Thyroid gland (tissue), 4 donors: Measurements from ENCODE around the gene USP17L5.
"Not testable (repeated sequence)": the region's sequence is repeated elsewhere in the genome, so short reads cannot be mapped to it uniquely, and the experiment has no call there.

ENCODE experiments used
- POLR2A ChIP-seq, 2 donors: fragments of 450-650 bp; IDR thresholded peaks; one replicate each; pipeline ENCODE4 v1.6.1; 2017; ENCODE audit warnings: antibody characterized with exemption in 2 of 2, mild to moderate bottlenecking in 2 of 2, moderate library complexity in 1 of 2
- TF ChIP-seq, protein P1 (sequence below), 6 experiments: fragments of 200-600 bp in 3 of 6; fragments of 450-650 bp in 3 of 6; sonication (generic) in 3 of 6; IDR thresholded peaks; one replicate each; pipeline ENCODE4 v1.5.1; 2016 to 2019; ENCODE audit warnings: antibody characterized with exemption in 6 of 6, mild to moderate bottlenecking in 2 of 6, inconsistent platforms in 1 of 6, moderate library complexity in 1 of 6

DNA sequence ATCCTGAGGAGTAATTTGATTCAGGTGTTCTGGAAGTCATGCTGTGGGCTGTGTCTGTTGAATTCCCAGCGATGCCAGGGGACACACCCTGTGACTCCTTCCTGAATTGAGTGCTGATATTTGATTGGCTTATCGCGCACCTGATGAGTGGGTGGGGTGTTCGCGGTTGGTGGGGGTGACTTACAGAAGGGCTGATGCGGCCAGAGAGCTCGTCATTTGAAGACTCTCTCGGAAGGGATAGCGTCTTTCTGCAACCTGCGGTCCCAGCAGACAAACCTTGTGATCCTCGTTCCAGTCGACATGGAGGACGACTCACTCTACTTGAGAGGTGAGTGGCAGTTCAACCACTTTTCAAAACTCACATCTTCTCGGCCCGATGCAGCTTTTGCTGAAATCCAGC is at the start of gene USP17L5:
- TF ChIP-seq, protein P1, sequence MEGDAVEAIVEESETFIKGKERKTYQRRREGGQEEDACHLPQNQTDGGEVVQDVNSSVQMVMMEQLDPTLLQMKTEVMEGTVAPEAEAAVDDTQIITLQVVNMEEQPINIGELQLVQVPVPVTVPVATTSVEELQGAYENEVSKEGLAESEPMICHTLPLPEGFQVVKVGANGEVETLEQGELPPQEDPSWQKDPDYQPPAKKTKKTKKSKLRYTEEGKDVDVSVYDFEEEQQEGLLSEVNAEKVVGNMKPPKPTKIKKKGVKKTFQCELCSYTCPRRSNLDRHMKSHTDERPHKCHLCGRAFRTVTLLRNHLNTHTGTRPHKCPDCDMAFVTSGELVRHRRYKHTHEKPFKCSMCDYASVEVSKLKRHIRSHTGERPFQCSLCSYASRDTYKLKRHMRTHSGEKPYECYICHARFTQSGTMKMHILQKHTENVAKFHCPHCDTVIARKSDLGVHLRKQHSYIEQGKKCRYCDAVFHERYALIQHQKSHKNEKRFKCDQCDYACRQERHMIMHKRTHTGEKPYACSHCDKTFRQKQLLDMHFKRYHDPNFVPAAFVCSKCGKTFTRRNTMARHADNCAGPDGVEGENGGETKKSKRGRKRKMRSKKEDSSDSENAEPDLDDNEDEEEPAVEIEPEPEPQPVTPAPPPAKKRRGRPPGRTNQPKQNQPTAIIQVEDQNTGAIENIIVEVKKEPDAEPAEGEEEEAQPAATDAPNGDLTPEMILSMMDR (IDR thresholded peaks at IDR 0.05), result not testable (repeated sequence)
- TF ChIP-seq POLR2A (IDR thresholded peaks at IDR 0.05), result not testable (repeated sequence)
